PC-9 (cell line): ENCODE results near the gene KIF16B. TPM values are rescaled to one million over a fixed set of nuclear protein-coding genes. Genes with fewer than 3 reads are reported as not detected.

ENCODE experiments used
- BruUV-seq: library from RNA; stranded (reverse); fragments of 400-500 nt; replicated peaks from 2 replicates; lab custom pipeline; 2021; lab: Mats Ljungman, UMichigan
- CTCF ChIA-PET: fragments of 300-600 bp; sonication (Branson Sonifier 250); formaldehyde crosslinking; loops from one replicate; lab custom pipeline; 2022; ENCODE audit warnings: antibody characterized with exemption; lab: Charles Lee
- POLR2A ChIA-PET: fragments of 300-600 bp; sonication (Branson Sonifier 250); formaldehyde crosslinking; loops from one replicate; lab custom pipeline; 2022; ENCODE audit warnings: antibody characterized with exemption; ENCODE audit not compliant: unreplicated experiment; lab: Charles Lee
- DNase-seq, 2 experiments: peaks; one replicate each; pipeline versions ENCODE4 v3.0.0 to v3.0.0-alpha.2; 2015 to 2022; ENCODE audit warnings: mixed read lengths in 1 of 2
- H2AFZ ChIP-seq: fragments of 200-600 bp; sonication (generic); 2 replicates; pipeline ENCODE4 v1.8.1; 2017; ENCODE audit warnings: antibody characterized with exemption
- H3F3A ChIP-seq: fragments of 200-600 bp; sonication (generic); 2 replicates; pipeline ENCODE4 v1.8.1; 2017; ENCODE audit warnings: antibody characterized with exemption, mild to moderate bottlenecking, low read depth; ENCODE audit not compliant: insufficient read depth
- H3K27ac ChIP-seq: fragments of 200-600 bp; sonication (generic); 2 replicates; pipeline ENCODE4 v1.6.1; 2016; ENCODE audit warnings: mixed run types
- H3K27me3 ChIP-seq: fragments of 200-600 bp; sonication (generic); 2 replicates; pipeline ENCODE4 v1.6.1; 2016; ENCODE audit warnings: low read depth, mixed run types; ENCODE audit not compliant: insufficient read depth
- H3K36me3 ChIP-seq: fragments of 200-600 bp; sonication (generic); 2 replicates; pipeline ENCODE4 v1.6.1; 2016; ENCODE audit warnings: low read depth, mixed run types
- H3K4me1 ChIP-seq: fragments of 200-600 bp; sonication (generic); replicated peaks from 2 replicates; pipeline ENCODE4 v1.6.1; 2016; ENCODE audit warnings: mixed run types; ENCODE audit not compliant: insufficient read depth
- H3K4me2 ChIP-seq: fragments of 200-600 bp; sonication (generic); 2 replicates; pipeline ENCODE4 v1.6.1; 2017; ENCODE audit warnings: mixed run types
- H3K4me3 ChIP-seq: fragments of 200-600 bp; sonication (generic); 2 replicates; pipeline ENCODE4 v1.6.1; 2016; ENCODE audit warnings: mixed run types
- H3K79me2 ChIP-seq: fragments of 200-600 bp; sonication (generic); 2 replicates; pipeline ENCODE4 v1.6.1; 2017; ENCODE audit warnings: low read depth, mixed run types
- H3K9me2 ChIP-seq: fragments of 200-600 bp; sonication (generic); 2 replicates; pipeline ENCODE4 v1.8.1; 2017; ENCODE audit warnings: mild to moderate bottlenecking; ENCODE audit not compliant: insufficient read depth
- H3K9me3 ChIP-seq: fragments of 200-600 bp; sonication (generic); 2 replicates; pipeline ENCODE4 v1.8.1; 2016; ENCODE audit warnings: low read depth; ENCODE audit not compliant: insufficient read depth
- H4K20me1 ChIP-seq: fragments of 200-600 bp; sonication (generic); 2 replicates; pipeline ENCODE4 v1.8.1; 2017; ENCODE audit not compliant: insufficient read depth
- EZH2 ChIP-seq: fragments of 200-600 bp; sonication (generic); IDR thresholded peaks from 2 replicates; pipeline ENCODE4 v1.8.0; 2017; ENCODE audit warnings: antibody characterized with exemption, low read depth
- intact Hi-C: fragments of 100-400 bp; cut with micrococcal nuclease; formaldehyde crosslinking; loops from one replicate; pipeline ENCODE4 v1.10.0; 2022; ENCODE audit not compliant: unreplicated experiment
- total RNA-seq: library from RNA; stranded (reverse); gene quantifications from 2 replicates; pipeline ENCODE4 v1.2.3, GENCODE V29; 2021
- TF ChIP-seq, protein P1 (sequence below): fragments of 200-600 bp; sonication (generic); conservative IDR thresholded peaks from 2 replicates; pipeline ENCODE4 v1.6.1; 2017; ENCODE audit warnings: mixed run types, antibody characterized with exemption, mild to moderate bottlenecking, moderate library complexity

The KIF16B gene
- total RNA-seq, 1 experiment from 2014 or later = 17.6 TPM

- TF ChIP-seq, protein P1, sequence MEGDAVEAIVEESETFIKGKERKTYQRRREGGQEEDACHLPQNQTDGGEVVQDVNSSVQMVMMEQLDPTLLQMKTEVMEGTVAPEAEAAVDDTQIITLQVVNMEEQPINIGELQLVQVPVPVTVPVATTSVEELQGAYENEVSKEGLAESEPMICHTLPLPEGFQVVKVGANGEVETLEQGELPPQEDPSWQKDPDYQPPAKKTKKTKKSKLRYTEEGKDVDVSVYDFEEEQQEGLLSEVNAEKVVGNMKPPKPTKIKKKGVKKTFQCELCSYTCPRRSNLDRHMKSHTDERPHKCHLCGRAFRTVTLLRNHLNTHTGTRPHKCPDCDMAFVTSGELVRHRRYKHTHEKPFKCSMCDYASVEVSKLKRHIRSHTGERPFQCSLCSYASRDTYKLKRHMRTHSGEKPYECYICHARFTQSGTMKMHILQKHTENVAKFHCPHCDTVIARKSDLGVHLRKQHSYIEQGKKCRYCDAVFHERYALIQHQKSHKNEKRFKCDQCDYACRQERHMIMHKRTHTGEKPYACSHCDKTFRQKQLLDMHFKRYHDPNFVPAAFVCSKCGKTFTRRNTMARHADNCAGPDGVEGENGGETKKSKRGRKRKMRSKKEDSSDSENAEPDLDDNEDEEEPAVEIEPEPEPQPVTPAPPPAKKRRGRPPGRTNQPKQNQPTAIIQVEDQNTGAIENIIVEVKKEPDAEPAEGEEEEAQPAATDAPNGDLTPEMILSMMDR = no peak
- no peak for TF ChIP-seq EZH2
- Histone ChIP-seq H3K9me2 (no peaks in the 10 kb centered on the region), H3K4me1 (no peaks in the 10 kb centered on the region), H3K27me3 (no peaks in the 10 kb centered on the region), H3K79me2 (no peaks in the 10 kb centered on the region), H3F3A (no peaks in the 10 kb centered on the region), H2AFZ (no peak overlapping the region), H3K4me2 (no peak overlapping the region), H3K4me3 (no peak overlapping the region), H3K27ac (no peak overlapping the region), H4K20me1 (no peaks in the 10 kb centered on the region), H3K9me3 (no peaks in the 10 kb centered on the region), H3K36me3 (no peaks in the 10 kb centered on the region)
- ChIA-PET POLR2A (no interaction called here), CTCF (no interaction called here)
- no TSS peak for BruUV-seq
- DNase-seq = no peak
- intact Hi-C loops = no loop called here
Measured at GRCh38 chr20:16457514-16457913, 115.7 kb downstream of the KIF16B start.

GRCh38 chr20:16455324-16455723 is 117.9 kb downstream of the KIF16B start:
- Histone ChIP-seq H3K9me2 (no peaks in the 10 kb centered on the region), H3K4me1 (no peaks in the 10 kb centered on the region), H3K27ac (no peak overlapping the region), H2AFZ (no peak overlapping the region), H3K27me3 (no peaks in the 10 kb centered on the region), H3K9me3 (no peaks in the 10 kb centered on the region), H3K36me3 (no peaks in the 10 kb centered on the region), H3F3A (no peaks in the 10 kb centered on the region), H3K79me2 (no peaks in the 10 kb centered on the region), H3K4me3 (no peak overlapping the region), H4K20me1 (no peaks in the 10 kb centered on the region), H3K4me2 (no peak overlapping the region)
- BruUV-seq = no TSS peak
- TF ChIP-seq EZH2 = no peak
- TF ChIP-seq, protein P1 = no peak
- ChIA-PET CTCF (no interaction called here), POLR2A (no interaction called here)
- intact Hi-C loops = no loop called here
- no peak for DNase-seq

- H2AFZ ChIP-seq = no peak overlapping the region
- no peaks in the 10 kb centered on the region for H4K20me1 ChIP-seq
- POLR2A ChIA-PET = no interaction called here
- CTCF ChIA-PET = no interaction called here
- H3K79me2 ChIP-seq = no peaks in the 10 kb centered on the region
- DNase-seq = no peak
- no peaks in the 10 kb centered on the region for H3F3A ChIP-seq
- no peaks in the 10 kb centered on the region for H3K4me1 ChIP-seq
- no peaks in the 10 kb centered on the region for H3K36me3 ChIP-seq
- H3K4me2 ChIP-seq = no peak overlapping the region
- H3K9me3 ChIP-seq = no peaks in the 10 kb centered on the region
- TF ChIP-seq, protein P1 = no peak
- TF ChIP-seq EZH2 = no peak
- no peaks in the 10 kb centered on the region for H3K9me2 ChIP-seq
- intact Hi-C loops = no loop called here
- no peaks in the 10 kb centered on the region for H3K27me3 ChIP-seq
- no peak overlapping the region for H3K27ac ChIP-seq
- no TSS peak for BruUV-seq
- no peak overlapping the region for H3K4me3 ChIP-seq
Measured at GRCh38 chr20:16451982-16452381, 121.3 kb downstream of the KIF16B start.
